Ovary (tissue), 9 donors: ENCODE data around the gene DNAJC15. TPM values are rescaled to one million over a fixed set of nuclear protein-coding genes. Genes with fewer than 3 reads are reported as not detected.
A peak's percentile ranks its signal among the peaks of the same experiment; 100 is the strongest.

ENCODE experiments used
- DNase-seq, 5 donors: peaks; one replicate each; pipeline ENCODE4 v3.0.0-alpha.2; 2019 to 2020
- H3K27ac ChIP-seq, 2 donors: fragments of 200-600 bp; one replicate each; pipeline versions ENCODE4 v1.5.1 to v1.8.0; 2019 to 2022
- H3K27me3 ChIP-seq: fragments of 200-600 bp; one replicate; pipeline ENCODE4 v1.8.0; 2022
- H3K36me3 ChIP-seq: fragments of 200-600 bp; sonication (generic); one replicate; pipeline ENCODE4 v1.5.1; 2019
- H3K4me1 ChIP-seq: one replicate; pipeline ENCODE4 v1.8.1; 2013; ENCODE audit warnings: mild to moderate bottlenecking, moderate library complexity; ENCODE audit not compliant: insufficient read depth
- H3K4me3 ChIP-seq: fragments of 200-600 bp; sonication (generic); one replicate; pipeline ENCODE4 v1.5.1; 2017
- H3K9me3 ChIP-seq, 2 donors: fragments of 200-600 bp in 1 of 2; sonication (generic) in 1 of 2; one replicate each; pipeline versions ENCODE4 v1.5.1 to v1.8.1; 2013 to 2019; ENCODE audit warnings: mild to moderate bottlenecking in 1 of 2, moderate library complexity in 1 of 2
- CTCF ChIP-seq, 3 donors: fragments of 450-650 bp in 2 of 3; fragments of 200-600 bp in 1 of 3; IDR thresholded peaks; one replicate each; pipeline versions ENCODE4 v1.5.1 to v1.8.0; 2016 to 2022; ENCODE audit warnings: antibody characterized with exemption in 3 of 3, mild to moderate bottlenecking in 1 of 3
- EP300 ChIP-seq: sonication (generic); formaldehyde crosslinking; IDR thresholded peaks from one replicate; pipeline ENCODE4 v1.6.1; 2017; ENCODE audit warnings: antibody characterized with exemption
- POLR2A ChIP-seq: fragments of 450-650 bp; IDR thresholded peaks from one replicate; pipeline ENCODE4 v1.6.1; 2017; ENCODE audit warnings: antibody characterized with exemption, mild to moderate bottlenecking, moderate library complexity
- WGBS, 3 donors: extraction: QIAGEN DNeasy Blood & Tissue Kit in 1 of 3; methylation state at CpG; one replicate each; pipeline versions ENCODE4 v1.1.5 to v1.1.7; 2013 to 2017; 5-methylcytosine and 5-hydroxymethylcytosine counted together
- intact Hi-C, 4 donors: fragments of 100-400 bp; cut with DNase I; formaldehyde crosslinking; loops; one replicate each; pipeline versions ENCODE4 v1.11.0 to v1.15.1; 2022 to 2023
- polyA plus RNA-seq, 2 donors: library from polyadenylated mRNA; stranded (reverse); fragments of 200-250 nt in 1 of 2; fragments of 350-450 nt in 1 of 2; fragmentation: Illumina TruSeq in 1 of 2; extraction: RNeasy Lipid Tissue Mini Kit (QIAGEN cat#74804) in 1 of 2; gene quantifications; one replicate each; pipeline ENCODE4 v1.2.3, GENCODE V29; 2013 to 2014
- total RNA-seq, 7 donors: library from RNA; depleted of rRNA in 2 of 7; stranded (reverse); fragments of >200 nt in 2 of 7; fragmentation: NEBNext Ultra II Directional in 3 of 7; extraction: Animal tissue kit (Norgen Biotek cat#: 25700) in 3 of 7; gene quantifications; one replicate each; pipeline versions ENCODE4 v1.1.0 to v1.2.4, GENCODE V29; 2016 to 2023
- donor health status: DM: no; HTN: no; CAD: no; lungs with moderate emphysema.
- donor health status: DM: no; HTN: no; CAD: no.
- donor health status: Bipolar disorder and iron deficiency.
- donor health status: DM: yes; HTN: yes; CAD: no.
- donor health status: DM: no; HTN: no; CAD: no.
- donor health status: DM: yes; HTN: yes; CAD: no.

DNAJC15 gene
- total and polyA plus RNA-seq, 9 donors: 0.23 to 6.2 (median 2.9) TPM

GRCh38 chr13:43127827-43128226 is 104.4 kb downstream of the DNAJC15 start:
- no peak overlapping the region for H3K27ac ChIP-seq
- no peak overlapping the region for H3K4me3 ChIP-seq
- no peak for DNase-seq
- H3K36me3 ChIP-seq: no peaks in the 10 kb centered on the region
- H3K27me3 ChIP-seq: no peaks in the 10 kb centered on the region
- intact Hi-C loops: no loop called here
- H3K9me3 ChIP-seq: no peaks in the 10 kb centered on the region
- 69 to 79% (median 69%) methylated on average over 3 of the region's 3 CpGs for WGBS, 3 donors
- TF ChIP-seq EP300 (no peak), POLR2A (no peak)
- no peaks in the 10 kb centered on the region for H3K4me1 ChIP-seq

DNA sequence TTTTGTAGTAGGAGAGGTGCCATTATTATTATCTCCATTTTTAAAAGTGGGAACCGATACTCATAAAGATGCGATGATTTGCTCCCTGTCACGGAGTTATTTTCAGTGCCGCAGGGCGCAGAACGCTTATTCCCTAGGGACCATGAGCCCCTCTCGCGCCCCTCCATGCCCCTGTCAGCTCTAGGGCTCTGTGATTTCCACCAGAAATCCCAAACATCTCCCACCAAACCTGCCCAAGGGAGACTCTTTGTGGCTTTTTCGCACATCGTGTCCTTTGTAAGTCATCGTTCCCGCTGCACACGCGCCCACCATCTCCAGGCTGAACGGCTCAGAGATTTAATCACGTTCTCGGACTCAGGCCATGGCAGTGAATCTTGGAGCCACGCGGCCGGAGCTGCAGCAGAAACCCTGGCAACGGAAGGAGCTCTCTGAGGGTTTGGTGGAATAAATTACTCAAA is 105.1 kb downstream of the DNAJC15 start:
- H3K36me3 ChIP-seq: no peaks in the 10 kb centered on the region
- no peak overlapping the region for H3K27ac ChIP-seq
- H3K27me3 ChIP-seq: no peaks in the 10 kb centered on the region
- H3K4me1 ChIP-seq: no peaks in the 10 kb centered on the region
- TF ChIP-seq EP300 (no peak), POLR2A (no peak), CTCF (IDR thresholded peaks at IDR 0.05) (no peak)
- no peaks in the 10 kb centered on the region for H3K9me3 ChIP-seq
- intact Hi-C loops: no loop called here
- DNase-seq: no peak
- peak overlapping the region; percentile 5 for H3K4me3 ChIP-seq
- WGBS, 3 donors: 82 to 91% (median 89%) methylated on average over 21 of the region's 21 CpGs

DNA sequence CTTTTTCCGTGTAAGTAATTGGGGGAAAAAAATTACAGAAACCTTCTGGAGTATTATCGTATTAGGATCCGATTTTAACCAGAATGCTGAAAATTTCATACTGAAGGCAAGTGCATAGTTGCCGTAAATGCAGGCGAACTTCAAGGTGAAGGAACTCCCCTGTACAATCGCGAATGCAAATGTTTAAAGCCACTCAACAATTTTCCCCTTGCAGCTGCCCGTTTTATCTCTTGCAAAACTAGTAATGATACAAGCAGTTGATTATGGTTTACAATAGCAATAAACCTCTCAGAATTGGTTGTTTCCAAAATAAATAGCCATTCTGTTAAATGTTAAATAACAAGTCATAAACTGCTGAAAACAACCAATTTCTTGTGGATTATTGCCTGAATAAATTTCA is 105.7 kb downstream of the DNAJC15 start:
- WGBS, 3 donors: 79 to 84% (median 81%) methylated on average over 8 of the region's 8 CpGs
- Histone ChIP-seq H3K36me3 (no peaks in the 10 kb centered on the region), H3K4me3 (peak overlapping the region; percentile 5), H3K27ac (no peak overlapping the region), H3K27me3 (no peaks in the 10 kb centered on the region), H3K9me3 (no peaks in the 10 kb centered on the region), H3K4me1 (no peaks in the 10 kb centered on the region)
- intact Hi-C loops: no loop called here
- no peak for TF ChIP-seq EP300
- TF ChIP-seq POLR2A: no peak
- TF ChIP-seq CTCF (IDR thresholded peaks at IDR 0.05): no peak
- DNase-seq: no peak

GRCh38 chr13:43129511-43130110 is 106.2 kb downstream of the DNAJC15 start:
- no peaks in the 10 kb centered on the region for H3K4me1 ChIP-seq
- no peak overlapping the region for H3K4me3 ChIP-seq
- H3K27me3 ChIP-seq: no peaks in the 10 kb centered on the region
- H3K27ac ChIP-seq: no peak overlapping the region
- WGBS, 3 donors: 32 to 43% (median 37%) methylated on average over 3 of the region's 3 CpGs
- no peaks in the 10 kb centered on the region for H3K9me3 ChIP-seq
- no peak for TF ChIP-seq POLR2A
- no peak for TF ChIP-seq EP300
- no peak for TF ChIP-seq CTCF (IDR thresholded peaks at IDR 0.05)
- intact Hi-C loops: no loop called here
- no peaks in the 10 kb centered on the region for H3K36me3 ChIP-seq
- DNase-seq: no peak

GRCh38 chr13:43132257-43132656 is 108.9 kb downstream of the DNAJC15 start:
- Histone ChIP-seq H3K36me3 (no peaks in the 10 kb centered on the region), H3K4me1 (peaks cover 2% of the 10 kb centered on the region), H3K4me3 (no peak overlapping the region), H3K27ac (no peak overlapping the region), H3K9me3 (no peaks in the 10 kb centered on the region), H3K27me3 (no peaks in the 10 kb centered on the region)
- WGBS, 3 donors: 35 to 47% (median 42%) methylated on average over 4 of the region's 4 CpGs
- intact Hi-C loops: no loop called here
- DNase-seq: no peak
- TF ChIP-seq POLR2A (no peak), CTCF (IDR thresholded peaks at IDR 0.05) (peak in 1 of 3 donors; percentile 7)
